Nasal cavity respiratory epithelium epithelial cell of viscerocranial mucosa (primary cell): ENCODE measurements around the gene KIFAP3. TPM values are rescaled to one million over a fixed set of nuclear protein-coding genes. Genes with fewer than 3 reads are reported as not detected.

ENCODE experiments used
- total RNA-seq: library from RNA; depleted of rRNA; stranded (reverse); fragments of >200 nt; gene quantifications from 2 replicates; pipeline ENCODE4 v1.2.3, GENCODE V29; 2014

KIFAP3 gene
- total RNA-seq = 15.7 and 23.1 TPM in 2 replicates

DNA sequence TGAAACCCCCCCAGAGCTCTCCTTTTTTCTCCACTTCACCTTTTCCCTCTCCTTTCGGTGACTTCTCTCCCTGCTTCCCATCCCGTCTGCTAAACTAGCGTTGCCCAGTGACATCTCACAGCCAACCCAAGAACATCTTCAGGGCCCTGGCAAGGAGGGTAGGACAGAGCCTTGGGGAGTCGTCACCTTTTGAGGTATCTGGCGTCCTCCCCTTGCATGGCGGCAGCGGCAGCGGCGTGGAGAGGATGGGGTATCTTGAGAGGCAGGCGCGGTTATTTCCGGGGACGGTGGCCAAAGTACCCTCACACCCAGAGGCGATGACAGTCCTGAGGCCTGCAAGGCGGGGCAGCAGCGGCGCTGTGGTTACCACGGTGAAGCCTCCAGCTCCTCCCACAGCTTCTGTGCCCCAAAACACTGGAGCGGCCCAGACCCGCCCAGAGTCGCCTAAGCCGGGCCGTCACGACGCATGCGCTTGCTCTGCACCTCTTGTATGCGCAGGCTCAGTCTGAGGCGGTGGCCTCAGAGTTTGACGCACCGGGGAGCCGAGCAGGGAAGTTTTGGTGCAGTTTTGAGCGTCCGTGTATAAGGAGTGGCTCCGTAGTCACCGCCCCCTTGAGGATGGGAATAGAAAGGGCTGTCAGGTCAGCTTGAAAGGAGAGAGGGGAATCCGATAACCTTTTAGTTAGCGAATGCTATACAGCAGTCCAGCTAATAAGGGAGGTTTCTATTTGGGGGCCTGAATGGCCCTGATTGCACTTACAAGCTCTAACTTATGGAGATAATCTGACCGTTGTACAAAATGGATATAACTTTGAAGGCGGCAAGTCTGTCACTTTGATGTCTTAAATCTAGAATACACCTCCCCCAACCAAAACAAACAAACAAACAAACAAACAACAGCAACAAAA lies at the start of gene KIFAP3:
KIFAP3 (minus strand) TSS at position 446 of the 908 bp plus-strand sequence; CDS start at position 218, 228 bp downstream.

GRCh38 chr1:169893645-169894423 lies 180.7 kb downstream of the KIFAP3 start, which contains the start of gene SCYL3:
Gene SCYL3 (minus strand): TSS chr1:169893896. CDS start chr1:169888840, 5,056 bp downstream.

Other genes starting within 250 kb of the KIFAP3 start
- 8.5 and 9.0 TPM in 2 replicates for gene SCYL3, start 180.8 kb downstream of the KIFAP3 start, total RNA-seq
- not detected in 2 replicates for gene NTMT2, start 71.3 kb upstream of the KIFAP3 start, total RNA-seq